ENCODE measurements around the gene ASB18.

The ASB18 gene

GRCh38 chr2:236172255-236173035 lies 91.8 kb downstream of the ASB18 start:
- no peak for DNase-seq

DNA sequence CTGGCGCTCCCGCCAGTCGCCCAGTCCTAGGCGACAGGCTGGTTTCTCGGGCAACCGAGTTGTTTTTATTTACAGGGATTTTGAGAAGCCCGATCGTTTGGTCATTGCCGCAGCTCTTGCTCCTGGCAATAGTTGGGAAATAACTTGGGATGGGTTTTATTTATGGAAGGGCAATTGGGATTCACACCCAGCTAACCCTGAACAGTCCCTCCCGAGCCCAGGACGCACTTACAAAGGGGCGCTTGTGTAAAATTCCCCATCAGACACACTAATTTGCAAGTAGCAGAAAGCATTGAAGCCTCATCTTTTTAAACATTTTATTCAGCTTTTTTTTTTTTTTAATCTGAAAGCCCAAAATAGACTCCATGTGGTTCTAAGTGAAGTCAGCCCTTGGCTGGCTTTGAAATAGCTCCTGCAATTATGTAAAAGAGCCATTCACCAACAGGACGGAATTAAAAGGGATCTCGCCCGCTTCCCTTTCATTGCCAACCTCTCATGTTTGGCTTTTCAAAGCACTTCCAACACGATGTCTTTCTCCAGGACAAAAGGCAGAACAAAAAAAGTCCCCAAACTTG lies 92.4 kb downstream of the ASB18 start:
- no peak for DNase-seq

- DNase-seq, result no peak
Measured at GRCh38 chr2:236171181-236171679, 93.0 kb downstream of the ASB18 start.

DNA sequence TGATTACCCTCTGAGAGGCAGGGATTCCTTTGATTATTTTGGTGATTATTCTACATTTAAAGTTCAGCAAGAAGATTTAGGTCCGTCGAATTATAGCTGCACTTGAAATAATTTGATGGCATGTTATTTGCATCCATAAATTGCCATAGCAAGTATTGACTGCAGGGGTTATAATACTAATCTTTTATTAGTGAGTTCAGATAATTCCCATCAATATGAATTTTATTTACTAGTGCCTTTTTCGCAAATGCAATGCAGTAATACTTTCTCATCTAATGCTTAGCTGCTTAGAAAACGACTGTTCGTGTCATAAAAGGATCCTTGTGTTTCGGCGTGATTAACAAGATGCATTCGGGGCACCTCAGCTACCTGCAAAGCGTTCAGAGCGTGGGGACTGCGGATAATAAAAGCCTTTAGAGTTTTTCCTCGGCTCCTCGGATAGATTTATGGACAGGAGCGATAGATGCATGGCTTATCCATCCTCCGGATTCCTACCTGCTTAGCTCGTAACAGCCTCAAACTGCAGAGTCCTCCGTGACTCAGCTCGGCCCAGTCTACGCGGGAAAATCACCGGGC lies 93.5 kb downstream of the ASB18 start:
- DNase-seq, result no peak

DNA sequence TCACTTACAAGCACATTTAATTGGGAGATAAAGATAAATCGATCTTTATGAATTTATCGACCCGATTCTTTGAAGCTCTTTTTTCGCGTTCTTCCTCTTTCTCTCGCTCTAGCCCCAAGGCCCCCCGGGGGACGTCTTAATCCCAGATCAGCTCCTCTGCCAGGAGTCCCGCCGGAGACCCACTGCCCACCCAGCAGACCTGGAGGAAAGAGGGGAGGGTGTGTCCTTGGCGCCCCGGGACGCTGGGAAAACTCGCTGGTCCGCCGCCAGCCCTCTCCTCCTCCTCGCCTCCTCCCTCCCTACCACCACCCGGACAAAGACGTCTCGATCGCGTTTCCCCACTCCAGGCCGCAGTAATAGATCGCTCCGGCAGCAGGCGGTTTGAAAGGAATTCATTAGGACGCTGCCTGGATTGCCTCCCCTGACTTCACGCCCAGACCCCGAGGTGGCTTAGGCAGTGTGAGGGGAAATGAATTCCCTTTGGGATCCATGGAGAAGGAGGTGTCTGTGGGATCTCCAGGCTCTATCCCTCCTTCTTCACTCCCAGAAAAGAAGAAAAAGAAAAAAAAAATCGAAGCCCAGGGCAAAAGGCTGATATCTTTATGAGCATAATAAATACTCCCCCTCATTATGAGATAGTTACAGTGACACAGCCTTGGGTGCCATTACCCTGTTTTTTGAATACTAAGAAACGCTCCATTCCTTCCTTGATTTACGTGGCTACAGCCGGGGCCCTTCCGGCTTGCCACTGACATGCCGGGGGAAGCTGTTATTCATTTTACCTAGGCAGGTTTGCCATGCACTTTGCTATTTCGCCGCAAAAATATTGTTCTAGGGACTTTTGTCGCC lies 94.2 kb downstream of the ASB18 start:
- DNase-seq, result no peak

GRCh38 chr2:236169151-236169721 lies 95.0 kb downstream of the ASB18 start:
- no peak for DNase-seq

GRCh38 chr2:236168110-236169080 lies 95.8 kb downstream of the ASB18 start, which contains the start of gene GBX2:
TSS of gene GBX2 (minus strand) at chr2:236168386. CDS start at chr2:236167971, 415 bp downstream.
- DNase-seq, result peak; percentile 58

- DNase-seq, result peak; percentile 34
Measured at GRCh38 chr2:236167297-236168109, 96.7 kb downstream of the ASB18 start.

DNA sequence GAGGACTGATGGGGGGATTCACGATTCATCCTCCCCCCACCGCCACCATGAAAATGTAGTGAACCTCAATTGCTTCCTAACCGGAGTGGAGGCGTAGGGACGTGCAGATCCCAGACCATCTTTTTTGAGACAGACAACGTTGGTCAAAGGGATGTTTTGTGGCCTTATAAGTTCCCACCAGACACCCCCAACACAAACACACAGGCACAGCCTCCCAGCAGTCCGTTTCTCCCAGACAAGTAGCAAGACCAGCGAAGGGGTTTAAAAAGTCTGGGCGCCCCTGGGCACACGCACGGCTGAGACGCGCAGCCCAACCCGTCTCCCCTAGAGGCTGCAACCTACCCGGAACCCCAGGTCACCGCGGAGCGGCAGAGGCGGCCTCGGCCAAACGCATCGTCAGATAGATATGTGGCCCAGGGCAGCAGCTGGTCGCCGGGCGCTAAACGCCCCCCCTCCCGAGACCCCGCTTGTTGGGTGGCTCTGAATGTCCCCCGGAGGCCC lies 97.4 kb downstream of the ASB18 start:
- DNase-seq, result no peak

GRCh38 chr2:236165842-236166795 lies 98.1 kb downstream of the ASB18 start:
- DNase-seq, result no peak

DNA sequence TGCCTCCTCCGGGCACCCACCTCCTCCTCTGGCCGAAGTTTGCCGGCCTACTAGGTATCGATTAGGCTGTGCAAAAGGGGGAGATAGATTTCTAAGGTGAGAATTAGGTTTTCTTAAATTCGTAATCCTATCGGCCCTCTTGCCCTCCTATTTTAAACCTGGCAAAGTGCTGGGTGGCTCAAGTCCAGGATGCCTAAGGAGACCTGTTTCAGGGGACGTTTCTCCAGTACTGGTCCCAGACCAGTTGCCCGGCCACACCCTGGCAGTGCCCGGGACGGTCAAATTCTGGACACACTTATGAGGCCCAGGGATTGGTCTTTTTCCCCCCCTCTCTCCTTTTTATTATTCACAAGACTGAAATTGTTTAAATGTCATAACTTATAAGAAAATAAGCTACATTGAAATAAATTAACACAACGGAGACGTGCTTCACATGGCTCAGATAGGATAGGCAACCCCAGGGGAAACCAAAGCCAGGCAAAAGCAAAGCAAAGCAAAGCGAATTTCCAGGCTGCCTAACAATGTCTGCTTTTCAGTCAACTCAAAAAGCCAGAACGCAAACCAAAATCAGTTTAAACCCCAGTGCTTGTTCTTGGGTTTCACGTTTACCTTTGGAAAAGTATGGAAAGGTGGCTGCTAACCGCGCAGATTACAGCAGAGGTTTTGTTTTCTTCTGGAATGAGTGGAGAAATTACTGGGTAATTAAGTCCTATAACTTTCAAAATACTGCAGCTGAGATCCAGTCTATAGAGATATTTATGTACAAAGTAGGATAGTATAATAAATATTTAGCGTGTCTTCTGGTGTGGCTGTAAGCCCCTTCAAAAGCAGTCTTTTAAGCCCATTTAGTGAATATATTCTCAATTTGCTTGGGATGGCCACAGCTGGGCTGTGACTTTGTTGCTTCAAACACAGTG lies 99.0 kb downstream of the ASB18 start:
- no peak for DNase-seq

DNA sequence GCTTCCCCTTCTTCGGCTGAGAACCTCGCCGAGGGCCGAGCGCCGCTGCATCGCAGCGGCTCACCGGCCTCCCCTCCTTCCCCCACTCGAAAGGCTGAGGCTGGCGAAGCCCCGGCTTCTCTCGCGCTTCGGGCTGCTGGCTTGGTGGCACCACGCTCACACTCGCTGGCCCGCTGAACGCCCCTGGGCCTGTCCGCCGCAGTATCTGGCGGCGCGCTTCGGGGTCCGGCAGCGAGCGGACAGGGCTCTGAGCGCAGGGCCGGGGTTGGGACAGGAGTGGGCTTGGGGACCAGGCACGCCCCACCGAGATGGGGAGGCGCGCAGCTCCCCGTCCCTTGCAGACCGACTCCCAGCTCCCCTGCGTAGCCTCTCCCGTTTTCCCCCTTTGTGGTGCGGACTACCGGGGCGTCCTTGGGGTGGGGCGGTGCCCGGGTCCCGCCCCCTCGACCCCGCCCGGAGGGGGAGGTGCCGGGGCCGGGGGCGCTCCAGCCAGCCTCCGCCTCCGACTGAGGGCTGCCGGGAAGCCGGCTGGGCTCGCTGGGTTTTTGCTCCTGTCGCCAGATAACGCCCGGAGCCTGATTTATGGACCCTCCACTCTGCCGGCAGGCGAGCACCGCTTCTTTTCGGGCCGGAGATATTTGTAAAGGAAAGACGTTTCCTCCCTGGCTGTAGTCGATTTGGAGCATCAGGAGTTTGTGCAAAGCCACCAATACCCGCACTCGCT lies 99.8 kb downstream of the ASB18 start:
- no peak for DNase-seq

DNA sequence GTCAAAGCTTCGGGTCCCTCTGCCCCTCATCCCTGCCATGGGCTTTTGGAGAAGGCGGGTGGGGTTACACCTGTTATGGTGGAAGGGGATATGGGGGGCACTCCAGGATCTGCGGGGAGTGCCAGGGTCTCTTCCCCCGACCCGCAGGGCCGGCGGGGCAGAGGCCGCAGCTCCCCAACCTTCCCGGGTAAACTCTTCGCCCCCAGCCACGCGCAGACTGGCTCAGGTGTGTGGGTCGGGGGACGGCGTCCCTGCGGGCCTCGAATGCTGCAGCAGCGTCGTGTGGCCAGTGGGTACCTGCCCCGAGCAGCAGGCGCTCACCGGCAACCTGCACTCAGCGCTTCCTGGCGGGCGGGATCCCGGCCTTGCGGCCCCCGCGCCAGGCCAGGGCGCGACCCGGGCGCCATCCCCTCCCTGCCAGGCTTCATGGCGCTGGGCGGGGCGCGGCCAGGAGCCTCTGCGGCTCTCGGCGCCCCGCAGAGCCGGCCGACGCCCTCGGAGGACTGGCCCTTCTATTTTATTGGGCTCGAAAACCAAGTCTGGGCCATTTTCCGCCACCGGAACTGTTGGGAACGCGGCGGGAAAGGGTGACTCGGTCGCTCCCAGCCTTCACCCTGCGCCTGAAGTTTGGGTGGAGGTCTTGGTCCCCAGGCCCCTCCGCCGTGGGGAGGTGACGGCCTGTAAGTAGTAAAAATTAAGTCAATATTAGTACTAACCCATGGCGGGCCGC lies 100.6 kb downstream of the ASB18 start:
- DNase-seq, result no peak

- no peak for DNase-seq
Measured at GRCh38 chr2:236162882-236163470, 101.2 kb downstream of the ASB18 start.

DNA sequence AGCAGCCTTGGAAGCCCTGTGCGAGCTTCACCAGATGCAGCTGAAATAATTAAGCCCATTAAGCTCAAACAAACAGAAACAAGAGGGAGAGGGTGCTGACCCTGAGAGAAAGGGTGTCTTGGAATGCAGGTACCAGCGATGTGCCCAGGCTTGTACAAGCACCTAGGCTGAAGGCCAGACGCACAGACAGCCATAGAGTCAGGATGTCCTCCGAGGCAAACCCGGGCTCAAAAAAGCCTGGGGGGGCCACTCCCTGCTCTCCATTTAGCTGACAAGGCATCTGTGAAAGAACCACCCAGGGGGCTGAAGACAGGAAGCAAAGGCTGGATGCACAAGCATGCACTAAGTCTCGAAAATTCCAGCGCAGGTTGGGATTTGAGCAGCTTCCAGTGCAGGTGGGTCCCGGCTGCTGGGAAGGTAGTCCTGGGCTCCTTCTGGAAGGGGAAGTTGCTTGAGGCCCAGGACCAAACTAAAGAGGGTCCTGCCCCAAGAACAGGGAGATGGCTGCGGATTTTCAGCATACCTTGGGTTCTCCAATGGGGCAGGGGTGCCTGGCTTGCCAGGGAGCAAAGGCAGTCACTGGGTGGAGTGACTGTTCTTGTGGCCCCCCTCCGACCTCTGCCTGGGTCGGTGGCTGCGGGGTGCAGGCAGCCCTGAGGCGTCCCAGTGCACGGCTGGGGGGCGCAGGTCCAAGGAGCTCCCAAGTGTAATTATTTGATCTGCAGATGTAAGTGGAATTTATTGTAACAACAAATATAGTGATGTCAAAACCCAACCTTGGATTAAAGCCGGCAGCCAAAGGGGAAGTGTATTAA lies 102.0 kb downstream of the ASB18 start:
- DNase-seq, result no peak

All from fibroblast of upper back skin (primary cell).